Measurements from ENCODE around the gene BICD1. TPM values are rescaled to one million over a fixed set of nuclear protein-coding genes. Genes with fewer than 3 reads are reported as not detected.

BICD1 gene
- total RNA-seq, 1 experiment from 2014 or later = 9.2 TPM

DNA sequence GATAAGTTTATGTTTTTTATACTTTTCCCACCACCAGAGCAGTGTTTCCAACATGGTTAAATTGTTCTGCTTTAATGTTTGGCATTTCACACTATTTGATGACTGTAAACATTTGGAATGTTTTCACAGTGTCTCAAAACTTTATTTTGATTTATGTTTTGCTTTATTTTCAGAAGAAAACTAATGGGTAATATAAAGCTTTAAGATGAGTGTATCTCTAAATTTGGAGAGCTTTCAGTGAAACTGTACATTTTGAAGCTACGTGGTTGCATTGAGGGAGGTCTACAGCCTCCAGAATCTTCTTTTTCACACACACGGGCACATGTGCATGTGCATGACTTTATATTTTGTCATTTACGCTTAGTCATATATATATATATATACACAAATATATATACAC lies 10.7 kb downstream of the BICD1 start:
- Histone ChIP-seq H3K79me2 (ENCODE audit: low read length) (peaks cover 48% of the 10 kb centered on the region), H3K4me2 (ENCODE audit: low read length) (0 out of 2 replicates have a peak overlapping the region, but pooled peaks have one; percentile 25)

DNA sequence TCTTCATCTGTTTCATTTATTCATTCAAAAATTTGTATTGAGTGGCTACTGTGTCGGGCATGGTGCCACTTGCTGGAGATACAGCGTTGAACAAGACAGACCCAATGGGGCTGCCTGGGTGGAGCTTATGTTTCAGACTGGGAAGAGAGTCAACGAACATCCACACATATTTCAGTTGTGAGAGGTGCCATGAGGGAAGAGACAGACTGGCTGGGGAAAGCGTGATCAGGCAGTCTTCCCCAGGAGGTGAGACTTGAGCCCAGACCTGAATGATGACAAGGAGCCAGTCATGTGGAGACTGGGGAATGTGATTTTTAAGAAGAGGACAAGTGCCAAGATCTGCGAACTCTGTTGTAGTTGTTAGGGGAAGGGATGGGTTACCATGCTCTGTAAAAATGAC lies 12.2 kb downstream of the BICD1 start:
- Histone ChIP-seq H3F3A (ENCODE audit: low read length, unreplicated experiment) (no peaks in the 10 kb centered on the region), H3K4me1 (ENCODE audit: insufficient read depth, low read length) (peaks cover 30% of the 10 kb centered on the region), H3K9me3 (ENCODE audit: low read length) (no peaks in the 10 kb centered on the region), H4K20me1 (ENCODE audit: low read length) (no peaks in the 10 kb centered on the region), H3K36me3 (ENCODE audit: low read depth, low read length) (no peaks in the 10 kb centered on the region), H3K27me3 (ENCODE audit: low read length) (no peaks in the 10 kb centered on the region), H3K9ac (ENCODE audit: low read length) (no peak overlapping the region), H3K9me2 (replicated peaks; ENCODE audit: low read length) (no peaks in the 10 kb centered on the region), H3K4me2 (ENCODE audit: low read length) (no peak overlapping the region), H3K79me2 (ENCODE audit: low read length) (peaks cover 49% of the 10 kb centered on the region), H2AFZ (ENCODE audit: low read length) (no peak overlapping the region), H3K4me3 (ENCODE audit: low read length) (no peak overlapping the region), H3K27ac (ENCODE audit: low read length) (no peak overlapping the region)
- POLR2A ChIA-PET (ENCODE audit: unreplicated experiment) = no interaction called here
- BruUV-seq (replicated peaks) = no TSS peak
- CTCF ChIA-PET = no interaction called here
- TF ChIP-seq EZH2phosphoT487 (IDR thresholded peaks at IDR 0.05; ENCODE audit: borderline replicate concordance, low read length) = no peak
- TF ChIP-seq CTCF (conservative IDR thresholded peaks at IDR 0.05; ENCODE audit: low read depth, low read length) = no peak
- no peak for TF ChIP-seq EZH2 (IDR thresholded peaks at IDR 0.05; ENCODE audit: low read length, unreplicated experiment)
- DNase-seq (no peak), ATAC-seq (no peak)
- intact Hi-C loops (cut with micrococcal nuclease) = no loop called here

More for the DNA sequence above, 10.7 kb downstream of the BICD1 start:
- no TSS peak for BruUV-seq (replicated peaks)
- H3F3A ChIP-seq (ENCODE audit: low read length, unreplicated experiment) = no peaks in the 10 kb centered on the region
- no peaks in the 10 kb centered on the region for H3K9me3 ChIP-seq (ENCODE audit: low read length)
- H3K9me2 ChIP-seq (replicated peaks; ENCODE audit: low read length) = no peaks in the 10 kb centered on the region
- ChIA-PET POLR2A (ENCODE audit: unreplicated experiment) (no interaction called here), CTCF (no interaction called here)
- no peaks in the 10 kb centered on the region for H3K36me3 ChIP-seq (ENCODE audit: low read depth, low read length)
- no peak overlapping the region for H3K9ac ChIP-seq (ENCODE audit: low read length)
- H3K4me3 ChIP-seq (ENCODE audit: low read length) = no peak overlapping the region
- intact Hi-C loops (cut with micrococcal nuclease) = no loop called here
- no peaks in the 10 kb centered on the region for H4K20me1 ChIP-seq (ENCODE audit: low read length)
- ATAC-seq = no peak
- H3K27ac ChIP-seq (ENCODE audit: low read length) = no peak overlapping the region
- TF ChIP-seq EZH2 (IDR thresholded peaks at IDR 0.05; ENCODE audit: low read length, unreplicated experiment) (no peak), EZH2phosphoT487 (IDR thresholded peaks at IDR 0.05; ENCODE audit: borderline replicate concordance, low read length) (no peak), CTCF (conservative IDR thresholded peaks at IDR 0.05; ENCODE audit: low read depth, low read length) (no peak)
- DNase-seq = no peak
- peaks cover 30% of the 10 kb centered on the region for H3K4me1 ChIP-seq (ENCODE audit: insufficient read depth, low read length)
- no peak overlapping the region for H2AFZ ChIP-seq (ENCODE audit: low read length)
- H3K27me3 ChIP-seq (ENCODE audit: low read length) = no peaks in the 10 kb centered on the region

DNA sequence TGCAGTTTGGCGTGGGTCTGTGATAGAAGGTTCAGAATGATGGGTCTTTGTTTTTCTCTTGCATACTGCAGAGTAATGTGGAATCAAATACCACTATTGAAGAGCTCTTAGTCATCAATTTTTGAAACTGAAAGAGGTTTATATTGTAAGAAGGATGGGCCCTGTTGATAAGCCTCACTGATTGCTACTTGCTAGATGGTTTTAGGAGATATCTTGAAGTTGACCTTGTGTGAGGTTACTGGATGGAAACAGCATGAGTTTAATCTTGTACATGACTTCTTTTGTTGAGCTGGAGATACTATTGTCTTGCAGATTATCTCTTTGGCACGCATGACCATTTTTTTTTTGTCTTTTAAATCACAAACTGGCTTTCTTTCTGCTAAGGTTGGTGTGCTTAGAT lies 13.8 kb downstream of the BICD1 start:
- Histone ChIP-seq H3K27ac (ENCODE audit: low read length) (no peak overlapping the region), H3F3A (ENCODE audit: low read length, unreplicated experiment) (no peaks in the 10 kb centered on the region), H3K4me1 (ENCODE audit: insufficient read depth, low read length) (peaks cover 17% of the 10 kb centered on the region), H3K79me2 (ENCODE audit: low read length) (peaks cover 57% of the 10 kb centered on the region), H3K9me3 (ENCODE audit: low read length) (no peaks in the 10 kb centered on the region), H3K27me3 (ENCODE audit: low read length) (no peaks in the 10 kb centered on the region), H4K20me1 (ENCODE audit: low read length) (no peaks in the 10 kb centered on the region), H3K9me2 (replicated peaks; ENCODE audit: low read length) (no peaks in the 10 kb centered on the region), H2AFZ (ENCODE audit: low read length) (no peak overlapping the region), H3K4me3 (ENCODE audit: low read length) (no peak overlapping the region), H3K9ac (ENCODE audit: low read length) (no peak overlapping the region), H3K4me2 (ENCODE audit: low read length) (no peak overlapping the region), H3K36me3 (ENCODE audit: low read depth, low read length) (no peaks in the 10 kb centered on the region)
- CTCF ChIA-PET = no interaction called here
- intact Hi-C loops (cut with micrococcal nuclease) = no loop called here
- no TSS peak for BruUV-seq (replicated peaks)
- TF ChIP-seq CTCF (conservative IDR thresholded peaks at IDR 0.05; ENCODE audit: low read depth, low read length) = no peak
- TF ChIP-seq EZH2 (IDR thresholded peaks at IDR 0.05; ENCODE audit: low read length, unreplicated experiment) = no peak
- no peak for TF ChIP-seq EZH2phosphoT487 (IDR thresholded peaks at IDR 0.05; ENCODE audit: borderline replicate concordance, low read length)
- ATAC-seq = no peak
- no peak for DNase-seq
- POLR2A ChIA-PET (ENCODE audit: unreplicated experiment) = no interaction called here
